AG04449 (cell line): ENCODE results near the gene SPPL3.

Source experiments
- CTCF ChIA-PET: fragments of 350-600 bp; formaldehyde crosslinking; extraction: SDS; loops from one replicate; lab custom pipeline; 2021; ENCODE audit warnings: antibody characterized with exemption; lab: Yijun Ruan, JAX
- POLR2A ChIA-PET: fragments of 400-600, 350-600 bp; formaldehyde crosslinking; extraction: SDS; loops from one replicate; lab custom pipeline; 2020; ENCODE audit warnings: antibody characterized with exemption, inconsistent platforms; lab: Yijun Ruan, JAX
- DNase-seq: peaks from one replicate; pipeline ENCODE4 v3.0.0-alpha.2; 2010; ENCODE audit warnings: low read depth, low spot score
- H3K4me3 ChIP-seq: 2 replicates; pipeline ENCODE4 v1.5.1; 2011; ENCODE audit warnings: low read depth, mild to moderate bottlenecking, control low read depth, low read length
- CTCF ChIP-seq: IDR thresholded peaks from one replicate; pipeline ENCODE4 v1.5.1; 2011; ENCODE audit warnings: mild to moderate bottlenecking, moderate library complexity, low read length, control low read depth, inconsistent platforms; ENCODE audit not compliant: insufficient read depth; ENCODE audit errors: missing control alignments

Gene SPPL3

GRCh38 chr12:120835657-120836056 is 68.5 kb downstream of the SPPL3 start:
- CTCF ChIA-PET: interaction anchor here (1.0 to 1.2 kb wide), 2 partner anchors 10 to 137 kb away, joined by 4 to 5 read pairs; no protein-coding TSS in a partner anchor
- DNase-seq: no peak
- POLR2A ChIA-PET: no interaction called here
- no peak overlapping the region for H3K4me3 ChIP-seq
- no peak for TF ChIP-seq CTCF

- POLR2A ChIA-PET: no interaction called here
- DNase-seq: no peak
- no peak for TF ChIP-seq CTCF
- CTCF ChIA-PET: interaction anchor here (1.0 to 1.3 kb wide), 3 partner anchors 10 to 137 kb away, joined by 3 to 5 read pairs (median 4); no protein-coding TSS in a partner anchor
- no peak overlapping the region for H3K4me3 ChIP-seq
Observed at GRCh38 chr12:120835304-120835612, 68.9 kb downstream of the SPPL3 start.

- ChIA-PET POLR2A (no interaction called here), CTCF (interaction anchor here (1.0 to 1.3 kb wide), 3 partner anchors 11 to 138 kb away, joined by 3 to 5 read pairs (median 4); no protein-coding TSS in a partner anchor)
- TF ChIP-seq CTCF: no peak
- no peak for DNase-seq
- no peak overlapping the region for H3K4me3 ChIP-seq
Observed at GRCh38 chr12:120834489-120835303, 69.5 kb downstream of the SPPL3 start.

GRCh38 chr12:120833849-120834248 is 70.3 kb downstream of the SPPL3 start:
- DNase-seq: no peak
- H3K4me3 ChIP-seq: no peak overlapping the region
- POLR2A ChIA-PET: no interaction called here
- CTCF ChIA-PET: interaction anchor here (1.3 kb wide), 1 partner anchor 69 kb away, joined by 3 read pairs; no protein-coding TSS in a partner anchor
- TF ChIP-seq CTCF: no peak

GRCh38 chr12:120832737-120833136 is 71.4 kb downstream of the SPPL3 start:
- ChIA-PET POLR2A (no interaction called here), CTCF (interaction anchor here (1.0 to 1.4 kb wide), 2 partner anchors 16 to 139 kb away, joined by 3 to 4 read pairs; no protein-coding TSS in a partner anchor)
- no peak overlapping the region for H3K4me3 ChIP-seq
- no peak for DNase-seq
- TF ChIP-seq CTCF: no peak

- DNase-seq: no peak
- CTCF ChIA-PET: interaction anchor here (1.0 to 1.4 kb wide), 3 partner anchors 15 to 140 kb away, joined by 3 to 4 read pairs (median 3); no protein-coding TSS in a partner anchor
- no peak overlapping the region for H3K4me3 ChIP-seq
- POLR2A ChIA-PET: no interaction called here
- no peak for TF ChIP-seq CTCF
Observed at GRCh38 chr12:120831648-120832267, 72.4 kb downstream of the SPPL3 start.
